ENCODE data around the gene SRGAP3.

Gene SRGAP3

GRCh38 chr3:9223672-9224071 is 25.8 kb downstream of the SRGAP3 start:
- DNase-seq, result no peak

GRCh38 chr3:9222956-9223639 is 26.3 kb downstream of the SRGAP3 start:
- DNase-seq, result no peak

- no peak for DNase-seq
Measured at GRCh38 chr3:9222049-9222448, 27.4 kb downstream of the SRGAP3 start.

GRCh38 chr3:9218514-9218846 is 31.0 kb downstream of the SRGAP3 start:
- no peak for DNase-seq

- DNase-seq, result no peak
Measured at GRCh38 chr3:9217784-9218513, 31.5 kb downstream of the SRGAP3 start.

GRCh38 chr3:9216736-9217135 is 32.7 kb downstream of the SRGAP3 start:
- no peak for DNase-seq

GRCh38 chr3:9214599-9214998 is 34.8 kb downstream of the SRGAP3 start:
- no peak for DNase-seq

DNA sequence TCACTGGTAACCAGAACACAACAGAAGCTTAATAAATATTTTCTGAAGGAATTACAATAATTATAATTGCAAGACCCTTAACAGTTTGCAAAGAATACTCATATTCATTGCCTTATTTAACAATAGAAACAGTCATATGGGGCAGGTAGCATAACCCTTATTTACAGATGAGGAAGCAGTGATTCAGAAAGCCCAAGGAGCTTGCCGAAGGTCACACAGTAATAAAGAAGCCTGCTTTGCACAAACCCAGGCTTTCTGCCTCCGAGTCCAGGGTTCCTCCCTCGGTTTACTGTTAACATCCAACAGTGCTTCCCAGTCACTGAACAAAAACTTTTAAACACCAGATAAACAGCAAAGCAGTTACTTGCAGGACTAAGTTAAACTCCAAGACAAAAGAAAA is 35.3 kb downstream of the SRGAP3 start:
- no peak for DNase-seq

DNA sequence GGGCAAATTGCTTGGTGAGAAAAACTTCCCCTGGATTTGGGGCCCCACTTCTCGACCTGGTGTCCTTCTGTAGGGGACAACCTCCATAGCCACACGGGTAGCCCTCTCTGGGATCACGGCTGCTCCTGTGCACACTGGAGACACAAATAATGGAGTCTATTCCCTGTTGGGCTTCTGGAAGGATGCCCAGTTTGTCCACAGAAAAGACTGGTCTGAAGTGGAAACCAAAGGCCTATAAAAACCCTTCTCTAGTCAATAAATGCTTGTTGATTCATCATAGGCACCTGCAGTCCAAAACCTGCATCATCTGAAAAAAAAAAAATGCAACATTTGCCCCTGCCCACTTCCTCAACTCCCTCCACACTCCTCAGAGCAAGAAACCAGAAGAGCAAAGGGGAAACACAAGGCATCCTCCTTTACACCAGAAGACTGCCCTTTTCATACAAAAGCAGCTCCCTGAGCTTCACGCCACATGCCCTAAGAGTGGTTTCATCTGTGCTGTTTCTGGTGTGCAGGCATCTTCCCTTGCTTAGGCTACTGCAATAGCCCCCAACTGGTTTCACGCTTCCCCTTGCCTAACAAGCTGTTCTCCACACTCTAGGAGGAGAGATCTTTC is 36.3 kb downstream of the SRGAP3 start:
- no peak for DNase-seq

DNA sequence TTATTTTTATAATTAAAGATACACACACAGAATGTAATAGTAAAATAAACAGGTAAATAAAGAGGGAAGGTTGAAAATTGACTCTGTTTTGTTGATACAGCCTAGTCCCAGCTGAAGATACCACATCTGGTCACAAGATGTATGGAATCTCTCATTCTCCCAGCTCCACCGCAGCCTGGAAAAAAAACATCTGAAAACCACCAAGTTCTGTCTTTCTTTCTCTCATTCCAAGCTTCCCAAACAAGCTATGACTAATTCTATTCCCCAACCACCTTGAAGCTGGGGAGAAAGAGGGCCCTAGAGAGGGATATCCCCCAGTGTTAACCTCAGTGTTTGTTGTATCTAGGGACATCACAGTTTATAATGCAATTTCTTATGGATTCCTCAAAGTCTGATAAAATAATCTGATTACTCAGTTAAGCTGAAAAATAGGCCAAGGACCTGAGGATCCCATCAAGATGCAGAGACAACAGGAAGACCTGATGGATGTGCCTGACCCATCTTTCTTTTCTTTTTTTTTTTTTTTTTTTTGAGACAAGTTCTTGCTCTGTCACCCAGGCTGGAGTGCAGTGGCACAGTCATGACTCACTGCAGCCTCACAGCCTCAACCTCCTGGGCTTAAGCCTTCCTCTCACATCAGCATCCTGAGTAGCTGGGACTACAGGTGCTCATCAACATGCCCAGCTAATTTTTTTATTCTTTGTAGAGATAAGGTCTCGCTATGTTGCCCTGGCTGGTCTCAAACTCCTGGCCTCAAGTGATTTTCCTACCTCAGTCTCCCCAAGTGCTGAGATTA is 38.1 kb downstream of the SRGAP3 start:
- no peak for DNase-seq

- no peak for DNase-seq
Measured at GRCh38 chr3:9209777-9210176, 39.7 kb downstream of the SRGAP3 start.

DNA sequence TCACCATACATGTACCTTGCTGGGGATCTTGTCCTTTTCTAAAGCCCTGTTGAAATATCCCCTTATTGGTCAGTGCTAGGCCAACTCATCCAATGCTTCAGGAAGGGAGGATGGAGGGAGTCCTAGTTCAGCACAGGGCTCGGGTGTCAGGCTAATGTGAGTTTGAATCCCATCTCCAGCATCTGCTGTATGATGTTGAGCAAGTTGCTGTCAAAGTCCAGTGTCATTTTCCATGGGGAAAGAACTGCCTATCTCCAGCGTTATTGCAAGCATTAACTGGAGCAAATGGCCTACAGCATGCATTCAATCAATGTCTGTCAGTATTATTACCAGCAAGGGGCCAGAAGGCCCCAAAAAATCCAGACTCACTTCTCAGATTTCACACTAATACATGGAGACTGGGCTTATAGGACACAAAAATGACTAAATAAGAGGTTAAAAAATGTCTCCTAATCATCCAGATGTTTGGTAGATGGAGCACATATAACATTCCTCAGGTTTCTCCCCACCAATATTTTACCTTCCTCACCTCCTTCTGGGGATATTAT is 40.8 kb downstream of the SRGAP3 start:
- no peak for DNase-seq

- no peak for DNase-seq
Measured at GRCh38 chr3:9207116-9207763, 42.2 kb downstream of the SRGAP3 start.

GRCh38 chr3:9206287-9206686 is 43.2 kb downstream of the SRGAP3 start:
- DNase-seq, result no peak

DNA sequence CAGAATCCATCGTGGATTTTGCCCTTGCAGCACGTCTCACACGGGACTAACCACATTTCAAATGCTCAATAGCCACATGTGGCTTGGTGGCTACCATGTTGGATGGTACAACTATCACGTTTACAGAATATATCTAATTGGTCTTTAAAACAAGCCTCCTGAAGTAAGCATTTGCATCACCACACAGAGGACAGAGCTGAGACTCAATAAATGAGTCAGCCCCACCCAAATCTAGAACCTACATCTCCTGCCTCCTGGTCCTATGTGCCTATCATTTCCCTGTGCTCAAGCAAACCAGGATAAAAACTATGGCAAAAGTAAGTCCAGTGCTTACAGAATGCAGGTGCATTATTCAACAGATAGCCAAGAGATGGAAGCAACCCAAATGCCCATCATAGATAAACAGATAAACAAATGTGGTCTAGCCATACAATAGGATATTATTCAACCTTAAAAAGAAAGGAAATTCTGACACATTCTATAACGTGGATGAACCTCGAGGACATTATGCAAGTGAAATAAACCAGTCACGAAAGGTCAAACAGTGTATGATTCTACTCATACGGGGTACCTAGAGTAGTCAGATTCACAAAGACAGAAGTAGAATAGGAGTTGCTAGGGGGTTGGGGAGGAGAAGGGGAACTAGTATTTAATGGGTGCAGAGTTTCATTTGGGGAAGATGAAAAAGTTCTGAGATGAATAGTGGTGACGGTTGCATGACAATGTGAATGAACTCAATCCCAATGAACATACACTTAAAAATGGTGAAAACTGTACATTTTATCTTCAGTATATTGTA is 43.9 kb downstream of the SRGAP3 start:
- no peak for DNase-seq

GRCh38 chr3:9204253-9204992 is 45.0 kb downstream of the SRGAP3 start:
- no peak for DNase-seq

DNA sequence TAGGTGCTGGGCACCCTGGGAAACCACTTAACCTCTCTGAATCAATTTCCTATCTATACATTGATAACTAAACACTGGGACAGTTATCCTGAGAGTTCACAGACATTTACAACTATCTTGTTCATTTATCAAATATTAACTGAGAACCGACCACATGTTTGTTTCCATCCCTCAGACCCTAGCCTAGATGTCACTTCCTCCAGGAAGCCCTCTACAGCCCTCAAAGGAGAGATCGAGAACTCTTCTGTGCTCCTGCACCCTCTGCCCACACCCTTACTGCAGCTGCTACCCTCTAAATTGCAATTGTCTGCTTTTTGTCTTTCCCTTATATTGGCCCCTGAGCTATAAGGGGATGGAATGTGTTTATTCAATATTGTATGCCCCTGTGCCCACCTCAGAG is 46.1 kb downstream of the SRGAP3 start:
- DNase-seq, result no peak

DNA sequence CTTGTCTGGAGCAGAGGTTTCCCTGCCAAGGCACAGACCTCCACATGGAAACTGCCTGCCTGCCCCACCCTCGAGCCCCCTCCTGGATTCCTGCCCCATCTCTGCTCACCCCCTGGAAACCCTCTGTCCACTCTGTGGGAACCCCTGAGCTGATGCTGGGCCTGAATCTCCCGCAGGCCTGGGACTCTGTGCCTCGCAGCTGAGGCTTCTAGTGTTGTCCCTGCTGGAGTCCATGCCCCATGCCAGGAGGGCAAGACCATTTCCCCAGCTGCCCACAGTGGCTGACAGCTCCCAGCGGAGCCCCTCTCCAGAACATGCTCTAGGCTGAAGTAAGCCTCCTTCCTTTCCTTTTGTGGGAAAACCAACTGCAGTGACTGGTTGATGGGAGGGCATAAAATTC is 46.9 kb downstream of the SRGAP3 start:
- DNase-seq, result no peak

DNA sequence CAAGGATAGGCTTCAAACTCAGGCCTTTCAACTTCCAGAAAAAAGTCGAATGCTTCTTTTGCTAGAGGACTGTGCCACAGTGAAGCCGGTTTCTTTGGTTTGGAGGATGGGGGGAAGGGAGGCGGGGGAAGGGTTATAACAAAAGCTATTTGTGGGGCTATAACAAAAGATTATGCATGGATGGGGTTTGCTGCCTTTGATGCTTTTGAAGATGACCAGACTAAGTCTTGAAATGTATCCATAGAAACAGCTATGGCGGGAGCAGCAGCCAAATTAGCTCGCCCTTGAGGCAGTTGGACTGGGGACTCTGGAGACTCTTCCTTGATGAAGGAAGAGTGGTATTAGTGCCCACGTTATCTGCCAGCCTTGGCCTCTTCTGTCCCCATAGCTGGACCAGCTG is 47.5 kb downstream of the SRGAP3 start:
- DNase-seq, result no peak

GRCh38 chr3:9201266-9201665 is 48.2 kb downstream of the SRGAP3 start:
- no peak for DNase-seq

DNA sequence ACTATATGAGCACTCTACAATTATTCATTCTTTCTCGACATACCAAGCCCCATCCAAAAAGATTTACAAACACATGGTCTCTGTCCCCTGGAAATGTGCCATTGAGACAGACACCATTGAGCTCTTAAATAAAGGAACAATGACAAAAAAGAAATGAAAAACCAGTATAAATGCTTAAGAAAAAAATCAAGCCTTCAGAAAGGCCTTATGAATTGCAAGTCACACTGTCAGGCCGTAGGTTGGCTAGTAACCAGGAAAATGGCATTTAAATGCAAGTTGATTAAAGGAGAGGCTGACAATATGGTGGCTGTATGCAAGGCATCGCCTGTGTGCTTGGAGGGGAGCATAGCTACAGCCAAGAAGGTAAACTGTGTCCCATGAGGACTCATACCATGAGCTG is 49.7 kb downstream of the SRGAP3 start:
- DNase-seq, result no peak
